DOHH2 (cell line): ENCODE measurements around the gene TRAP1.

ENCODE experiments used
- EZH2phosphoT487 ChIP-seq: fragments of 200-600 bp; sonication (generic); IDR thresholded peaks from 2 replicates; pipeline ENCODE4 v1.6.1; 2017; ENCODE audit warnings: borderline replicate concordance, mild to moderate bottlenecking, antibody characterized with exemption, low read length, moderate library complexity, mixed read lengths
- TF ChIP-seq, protein P1 (sequence below): fragments of 200-600 bp; sonication (generic); IDR thresholded peaks from one replicate; pipeline ENCODE4 v1.5.1; 2014; ENCODE audit warnings: antibody characterized with exemption, mild to moderate bottlenecking, low read depth, low read length; ENCODE audit not compliant: poor library complexity, severe bottlenecking

GRCh38 chr16:3687792-3688191 lies 29.5 kb downstream of the TRAP1 start:
- TF ChIP-seq, protein P1, sequence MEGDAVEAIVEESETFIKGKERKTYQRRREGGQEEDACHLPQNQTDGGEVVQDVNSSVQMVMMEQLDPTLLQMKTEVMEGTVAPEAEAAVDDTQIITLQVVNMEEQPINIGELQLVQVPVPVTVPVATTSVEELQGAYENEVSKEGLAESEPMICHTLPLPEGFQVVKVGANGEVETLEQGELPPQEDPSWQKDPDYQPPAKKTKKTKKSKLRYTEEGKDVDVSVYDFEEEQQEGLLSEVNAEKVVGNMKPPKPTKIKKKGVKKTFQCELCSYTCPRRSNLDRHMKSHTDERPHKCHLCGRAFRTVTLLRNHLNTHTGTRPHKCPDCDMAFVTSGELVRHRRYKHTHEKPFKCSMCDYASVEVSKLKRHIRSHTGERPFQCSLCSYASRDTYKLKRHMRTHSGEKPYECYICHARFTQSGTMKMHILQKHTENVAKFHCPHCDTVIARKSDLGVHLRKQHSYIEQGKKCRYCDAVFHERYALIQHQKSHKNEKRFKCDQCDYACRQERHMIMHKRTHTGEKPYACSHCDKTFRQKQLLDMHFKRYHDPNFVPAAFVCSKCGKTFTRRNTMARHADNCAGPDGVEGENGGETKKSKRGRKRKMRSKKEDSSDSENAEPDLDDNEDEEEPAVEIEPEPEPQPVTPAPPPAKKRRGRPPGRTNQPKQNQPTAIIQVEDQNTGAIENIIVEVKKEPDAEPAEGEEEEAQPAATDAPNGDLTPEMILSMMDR = no peak
- TF ChIP-seq EZH2phosphoT487 = no peak
